Stomach (tissue), 4 donors: ENCODE results near the gene BRD9.

Experiments
- POLR2A ChIP-seq, 4 donors: fragments of 450-650 bp; IDR thresholded peaks; one replicate each; pipeline ENCODE4 v1.6.1; 2016; ENCODE audit warnings: antibody characterized with exemption in 4 of 4, control low read depth in 2 of 4, mild to moderate bottlenecking in 1 of 4, moderate library complexity in 1 of 4
- POLR2AphosphoS5 ChIP-seq, 3 donors: sonication (generic); formaldehyde crosslinking; IDR thresholded peaks; one replicate each; pipeline ENCODE4 v1.6.1; 2016; ENCODE audit warnings: antibody characterized with exemption in 3 of 3
- TF ChIP-seq, protein P1 (sequence below), 7 experiments: fragments of 450-650 bp in 4 of 7; fragments of 200-600 bp in 3 of 7; sonication (generic) in 3 of 7; IDR thresholded peaks; one replicate each; pipeline ENCODE4 v1.5.1; 2016 to 2019; ENCODE audit warnings: antibody characterized with exemption in 7 of 7, control low read depth in 2 of 7, mild to moderate bottlenecking in 1 of 7

- TF ChIP-seq, protein P1, sequence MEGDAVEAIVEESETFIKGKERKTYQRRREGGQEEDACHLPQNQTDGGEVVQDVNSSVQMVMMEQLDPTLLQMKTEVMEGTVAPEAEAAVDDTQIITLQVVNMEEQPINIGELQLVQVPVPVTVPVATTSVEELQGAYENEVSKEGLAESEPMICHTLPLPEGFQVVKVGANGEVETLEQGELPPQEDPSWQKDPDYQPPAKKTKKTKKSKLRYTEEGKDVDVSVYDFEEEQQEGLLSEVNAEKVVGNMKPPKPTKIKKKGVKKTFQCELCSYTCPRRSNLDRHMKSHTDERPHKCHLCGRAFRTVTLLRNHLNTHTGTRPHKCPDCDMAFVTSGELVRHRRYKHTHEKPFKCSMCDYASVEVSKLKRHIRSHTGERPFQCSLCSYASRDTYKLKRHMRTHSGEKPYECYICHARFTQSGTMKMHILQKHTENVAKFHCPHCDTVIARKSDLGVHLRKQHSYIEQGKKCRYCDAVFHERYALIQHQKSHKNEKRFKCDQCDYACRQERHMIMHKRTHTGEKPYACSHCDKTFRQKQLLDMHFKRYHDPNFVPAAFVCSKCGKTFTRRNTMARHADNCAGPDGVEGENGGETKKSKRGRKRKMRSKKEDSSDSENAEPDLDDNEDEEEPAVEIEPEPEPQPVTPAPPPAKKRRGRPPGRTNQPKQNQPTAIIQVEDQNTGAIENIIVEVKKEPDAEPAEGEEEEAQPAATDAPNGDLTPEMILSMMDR (IDR thresholded peaks at IDR 0.05), result no peak
- no peak for TF ChIP-seq POLR2A (IDR thresholded peaks at IDR 0.05)
- no peak for TF ChIP-seq POLR2AphosphoS5 (IDR thresholded peaks at IDR 0.05)
Measured at GRCh38 chr5:900781-901180, 8.2 kb upstream of the BRD9 start.
